Measurements from ENCODE around the gene NME8. TPM values are rescaled to one million over a fixed set of nuclear protein-coding genes. Genes with fewer than 3 reads are reported as not detected.

Gene NME8
- total and polyA plus RNA-seq, 12 donors = 0.64 to 1.9 TPM; not detected in 10

DNA sequence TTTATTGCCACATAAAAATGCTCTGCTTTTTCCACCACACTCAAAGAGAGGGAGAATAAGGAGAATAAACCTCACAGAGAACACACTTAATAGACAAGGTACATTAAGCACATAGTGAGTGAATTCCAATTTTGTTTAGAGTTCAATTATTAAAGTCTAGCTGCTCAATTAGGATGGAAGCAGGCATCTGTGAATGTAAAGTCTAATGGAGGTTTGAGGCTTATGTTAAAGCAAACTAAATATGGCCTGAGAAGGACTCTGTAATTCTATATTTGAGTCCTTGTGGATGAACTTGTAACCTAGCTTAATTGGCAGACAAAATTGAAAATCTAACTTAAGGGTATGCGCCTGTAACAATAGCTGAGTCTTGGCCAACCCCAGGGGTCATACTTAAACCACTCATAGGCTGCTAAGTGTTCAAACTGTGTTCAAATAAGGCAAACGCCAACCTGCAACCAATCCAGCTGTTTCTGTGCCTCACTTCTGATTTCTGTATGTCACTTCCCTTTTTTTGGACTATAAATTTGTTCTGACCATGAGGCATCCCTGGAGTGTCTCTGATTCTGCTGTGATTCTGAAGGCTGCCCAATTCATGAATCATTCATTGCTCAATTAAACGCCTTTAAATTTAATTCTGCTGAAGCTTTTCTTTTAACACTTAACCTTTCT is 31.3 kb upstream of the NME8 start:
- peaks cover 0 to 14% (median 0%) of the 10 kb centered on the region in 3 donors for H3K9me3 ChIP-seq (replicated peaks in 1 of 3)

DNA sequence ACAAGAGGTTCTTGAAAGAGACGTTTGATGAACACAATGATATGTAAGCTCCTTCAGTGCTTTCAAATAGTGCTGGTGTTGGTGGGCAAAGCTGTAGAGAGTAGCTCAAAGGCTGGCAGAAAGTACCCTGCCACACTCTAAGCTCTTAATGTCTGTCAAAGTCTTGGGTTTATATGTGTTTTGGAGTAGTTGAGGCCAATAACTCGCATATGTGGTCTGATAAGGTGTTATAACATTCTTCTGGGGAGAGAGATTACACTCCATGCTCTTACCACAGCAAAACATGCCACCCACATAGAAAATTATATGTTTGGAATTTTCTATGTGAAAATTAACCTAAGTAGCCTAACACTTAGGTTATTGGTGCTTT is 30.8 kb upstream of the NME8 start:
- Histone ChIP-seq H3K36me3 (replicated peaks in 1 of 2) (no peaks in the 10 kb centered on the region), H3K4me1 (replicated peaks in 1 of 2) (no peaks in the 10 kb centered on the region), H3K27ac (no peak overlapping the region), H3K9me3 (replicated peaks in 1 of 3) (peaks cover 0 to 14% (median 0%) of the 10 kb centered on the region in 3 donors), H3K27me3 (no peaks in the 10 kb centered on the region), H3K4me3 (no peak overlapping the region)
- TF ChIP-seq POLR2A (IDR thresholded peaks at IDR 0.05) (no peak), CTCF (IDR thresholded peaks at IDR 0.05) (no peak)
- 50 to 69% (median 60%) methylated on average over 2 of the region's 2 CpGs for WGBS, 4 donors
- intact Hi-C loops (cut with DNase I) = no loop called here
- no peak for DNase-seq

More for the DNA sequence above, 31.3 kb upstream of the NME8 start:
- Histone ChIP-seq H3K4me1 (replicated peaks in 1 of 2) (no peaks in the 10 kb centered on the region), H3K27ac (no peak overlapping the region), H3K4me3 (no peak overlapping the region), H3K27me3 (no peaks in the 10 kb centered on the region), H3K36me3 (replicated peaks in 1 of 2) (no peaks in the 10 kb centered on the region)
- 59 to 70% (median 69%) methylated on average over 3 of the region's 3 CpGs for WGBS, 4 donors
- TF ChIP-seq CTCF (IDR thresholded peaks at IDR 0.05) (no peak), POLR2A (IDR thresholded peaks at IDR 0.05) (no peak)
- DNase-seq = no peak
- intact Hi-C loops (cut with DNase I) = no loop called here

GRCh38 chr7:37817996-37818720 is 30.2 kb upstream of the NME8 start:
- peaks cover 0 to 14% (median 0%) of the 10 kb centered on the region in 3 donors for H3K9me3 ChIP-seq (replicated peaks in 1 of 3)
- WGBS, 4 donors = 66 to 76% (median 73%) methylated on average over 5 of the region's 5 CpGs
- intact Hi-C loops (cut with DNase I) = no loop called here
- no peak for TF ChIP-seq POLR2A (IDR thresholded peaks at IDR 0.05)
- no peak overlapping the region for H3K27ac ChIP-seq
- H3K27me3 ChIP-seq = no peaks in the 10 kb centered on the region
- H3K4me1 ChIP-seq (replicated peaks in 1 of 2) = no peaks in the 10 kb centered on the region
- no peak for DNase-seq
- no peaks in the 10 kb centered on the region for H3K36me3 ChIP-seq (replicated peaks in 1 of 2)
- no peak overlapping the region for H3K4me3 ChIP-seq

DNA sequence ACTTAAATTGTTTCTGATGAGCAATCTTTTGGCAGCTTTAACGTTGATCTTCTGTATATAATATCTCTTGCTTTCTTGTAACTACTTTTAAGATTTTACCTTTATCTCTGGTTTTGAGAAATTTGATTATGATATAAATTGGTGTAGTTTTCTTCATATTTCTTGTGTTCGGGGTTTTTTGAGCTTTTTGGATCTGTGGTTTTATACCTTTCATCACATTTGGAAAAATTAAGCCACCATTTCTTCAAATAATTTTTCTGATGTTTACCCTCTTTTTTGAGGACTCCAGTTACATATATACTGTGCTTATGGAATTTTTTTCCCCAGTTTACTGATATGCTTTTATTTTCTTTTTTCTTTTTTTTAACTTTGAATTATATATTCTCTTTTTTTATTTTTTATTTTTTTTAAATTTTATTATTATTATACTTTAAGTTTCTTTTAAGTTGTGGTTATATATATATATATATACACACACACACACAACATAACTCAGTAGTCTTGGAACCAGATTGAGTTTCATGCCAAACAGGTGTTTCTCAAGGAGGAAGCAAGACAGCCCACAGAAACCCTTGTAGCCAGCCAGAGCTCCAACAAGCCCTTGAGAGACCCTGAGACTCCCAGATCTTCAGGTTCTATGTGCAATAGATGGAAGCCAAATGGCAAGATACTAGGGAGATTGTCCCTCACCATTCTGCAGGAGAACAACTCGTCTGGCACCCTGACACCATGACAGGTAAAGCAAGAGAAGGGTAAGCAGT is 27.5 kb upstream of the NME8 start:
- no peak for DNase-seq
- Histone ChIP-seq H3K4me3 (no peak overlapping the region), H3K36me3 (replicated peaks in 1 of 2) (no peaks in the 10 kb centered on the region), H3K9me3 (replicated peaks in 1 of 3) (peaks cover 0 to 14% (median 0%) of the 10 kb centered on the region in 3 donors), H3K4me1 (replicated peaks in 1 of 2) (no peaks in the 10 kb centered on the region), H3K27ac (no peak overlapping the region), H3K27me3 (no peaks in the 10 kb centered on the region)
- TF ChIP-seq POLR2A (IDR thresholded peaks at IDR 0.05) (no peak), CTCF (IDR thresholded peaks at IDR 0.05) (no peak)
- intact Hi-C loops (cut with DNase I) = no loop called here
- 66 to 81% (median 71%) methylated on average over 3 of the region's 3 CpGs for WGBS, 4 donors
